HL-60 (cell line): Measurements from ENCODE around the gene LEKR1.
A peak's percentile ranks its signal among the peaks of the same experiment; 100 is the strongest.

Experiments used
- DNase-seq, 2 experiments: peaks; one replicate each; pipeline ENCODE4 v3.0.0-alpha.2; 2010 to 2020; ENCODE audit warnings: low read depth in 1 of 2, low spot score in 1 of 2
- H3K27ac ChIP-seq: fragments of 250-450 bp; sonication (Bioruptor Pico); replicated peaks from 2 replicates; pipeline ENCODE4 v1.5.1; 2020; ENCODE audit warnings: mild to moderate bottlenecking, moderate library complexity
- H3K27me3 ChIP-seq: fragments of 250-450 bp; sonication (Bioruptor Pico); 2 replicates; pipeline ENCODE4 v1.5.1; 2021; ENCODE audit warnings: mild to moderate bottlenecking, moderate library complexity; ENCODE audit not compliant: insufficient read depth, poor library complexity, severe bottlenecking
- H3K4me3 ChIP-seq: replicated peaks from 2 replicates; pipeline ENCODE4 v1.5.1; 2011; ENCODE audit warnings: mild to moderate bottlenecking, control low read depth, low read length; ENCODE audit not compliant: insufficient read depth
- CTCF ChIP-seq: IDR thresholded peaks from one replicate; pipeline ENCODE4 v1.5.1; 2011; ENCODE audit warnings: low read length, control low read depth, inconsistent platforms; ENCODE audit not compliant: insufficient read depth
- GABPA ChIP-seq: IDR thresholded peaks from 2 replicates; pipeline ENCODE4 v1.6.1; 2012; ENCODE audit warnings: low read depth
- POLR2AphosphoS5 ChIP-seq: IDR thresholded peaks from 2 replicates; pipeline ENCODE4 v1.6.1; 2012; ENCODE audit warnings: low read depth
- REST ChIP-seq: IDR thresholded peaks from 2 replicates; pipeline ENCODE4 v1.6.1; 2012; ENCODE audit warnings: low read depth; ENCODE audit not compliant: insufficient replicate concordance
- SPI1 ChIP-seq: IDR thresholded peaks from 2 replicates; pipeline ENCODE4 v1.6.1; 2012; ENCODE audit warnings: low read depth, mild to moderate bottlenecking, borderline replicate concordance

LEKR1 gene

GRCh38 chr3:156811089-156811862 lies 14.9 kb upstream of the LEKR1 start:
- H3K4me3 ChIP-seq, result no peak overlapping the region
- peak overlapping the region; percentile 70 for H3K27ac ChIP-seq

GRCh38 chr3:156812521-156813335 lies 13.4 kb upstream of the LEKR1 start:
- DNase-seq, result peak; percentile 52 to 67
- peak overlapping the region; percentile 70 for H3K27ac ChIP-seq
- TF ChIP-seq SPI1, result no peak
- no peak for TF ChIP-seq REST
- no peak for TF ChIP-seq POLR2AphosphoS5
- no peak for TF ChIP-seq CTCF
- TF ChIP-seq GABPA, result no peak
- no peak overlapping the region for H3K4me3 ChIP-seq
- H3K27me3 ChIP-seq, result no peaks in the 10 kb centered on the region

More at GRCh38 chr3:156811089-156811862, 14.9 kb upstream of the LEKR1 start:
- no peak for TF ChIP-seq GABPA
- TF ChIP-seq CTCF, result no peak
- TF ChIP-seq POLR2AphosphoS5, result no peak
- TF ChIP-seq SPI1, result no peak
- no peak for TF ChIP-seq REST
- no peaks in the 10 kb centered on the region for H3K27me3 ChIP-seq
- DNase-seq, result peak; percentile 40 to 46

GRCh38 chr3:156814295-156814694 lies 11.9 kb upstream of the LEKR1 start:
- H3K27ac ChIP-seq, result no peak overlapping the region

More at GRCh38 chr3:156814295-156814694, 11.9 kb upstream of the LEKR1 start:
- no peak overlapping the region for H3K4me3 ChIP-seq
- H3K27me3 ChIP-seq, result no peaks in the 10 kb centered on the region
- no peak for DNase-seq
- no peak for TF ChIP-seq POLR2AphosphoS5
- TF ChIP-seq CTCF, result no peak
- no peak for TF ChIP-seq GABPA
- TF ChIP-seq SPI1, result no peak
- TF ChIP-seq REST, result no peak
